ENCODE measurements around the gene REEP3.

REEP3 gene

GRCh38 chr10:63666836-63667383 is 145.7 kb downstream of the REEP3 start:
- no peak for DNase-seq (ENCODE audit: low read depth in 3 of 3)

- DNase-seq (ENCODE audit: low read depth in 3 of 3) = no peak
These were observed 146.6 kb downstream of the REEP3 start for GRCh38 chr10:63667596-63668480.

GRCh38 chr10:63670291-63670898 is 149.2 kb downstream of the REEP3 start:
- no peak for DNase-seq (ENCODE audit: low read depth in 3 of 3)

- DNase-seq (ENCODE audit: low read depth in 3 of 3) = no peak
These were observed 150.2 kb downstream of the REEP3 start for GRCh38 chr10:63671317-63671937.

- DNase-seq (ENCODE audit: low read depth in 3 of 3) = no peak
These were observed 151.3 kb downstream of the REEP3 start for GRCh38 chr10:63672491-63672890.

- no peak for DNase-seq (ENCODE audit: low read depth in 3 of 3)
These were observed 152.0 kb downstream of the REEP3 start for GRCh38 chr10:63673246-63673645.

GRCh38 chr10:63673846-63674245 is 152.6 kb downstream of the REEP3 start:
- no peak for DNase-seq (ENCODE audit: low read depth in 3 of 3)
